Activated CD8-positive, alpha-beta memory T cell treated with anti-CD3 and anti-CD28 coated beads for 1 hour (primary cell): ENCODE results near the gene PALD1.

ENCODE experiments used
- DNase-seq, 2 donors: peaks; one replicate each; pipeline ENCODE4 v3.0.0-alpha.2; 2020; ENCODE audit warnings: low read depth in 1 of 2; ENCODE audit errors: extremely low read depth in 1 of 2

Gene PALD1

DNA sequence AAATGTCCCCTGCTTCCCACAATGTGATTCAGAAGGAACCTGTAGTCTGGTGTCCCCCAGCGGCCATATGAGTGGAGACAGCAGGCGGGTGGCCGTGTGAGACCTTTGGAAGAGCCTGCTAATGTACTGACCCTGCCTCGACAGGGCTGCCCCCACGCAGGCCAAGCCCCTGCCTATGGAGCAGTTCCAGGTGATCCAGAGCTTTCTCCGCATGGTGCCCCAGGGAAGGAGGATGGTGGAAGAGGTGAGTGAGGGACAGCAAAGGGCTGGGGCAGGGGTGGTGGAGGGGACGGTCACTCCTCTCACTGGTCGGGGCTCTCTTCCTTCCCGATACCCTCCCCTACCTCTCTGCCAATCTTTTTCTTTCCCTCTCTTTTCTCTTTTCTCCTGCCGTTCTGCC is 55.7 kb downstream of the PALD1 start:
- DNase-seq: no peak

DNA sequence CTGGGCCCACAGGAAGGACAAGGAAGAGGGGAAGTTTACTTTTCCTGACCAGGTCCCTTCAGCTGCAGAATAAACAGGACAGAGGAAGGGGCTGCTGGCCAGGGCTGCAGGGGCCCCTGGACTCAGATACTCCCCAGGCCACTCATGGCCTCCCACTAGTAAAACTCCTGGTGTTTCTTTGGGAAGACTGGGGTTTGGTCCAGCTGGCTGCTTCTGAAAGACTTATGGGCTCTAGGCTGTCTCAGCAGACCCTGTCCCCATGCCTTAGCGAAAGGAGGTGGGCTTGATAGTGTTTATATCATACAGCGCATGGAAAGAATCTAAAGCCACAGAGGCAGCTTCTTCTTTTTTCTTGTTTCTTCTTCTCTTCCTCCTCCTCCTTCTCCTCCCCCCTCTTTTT is 56.4 kb downstream of the PALD1 start:
- DNase-seq: no peak

DNA sequence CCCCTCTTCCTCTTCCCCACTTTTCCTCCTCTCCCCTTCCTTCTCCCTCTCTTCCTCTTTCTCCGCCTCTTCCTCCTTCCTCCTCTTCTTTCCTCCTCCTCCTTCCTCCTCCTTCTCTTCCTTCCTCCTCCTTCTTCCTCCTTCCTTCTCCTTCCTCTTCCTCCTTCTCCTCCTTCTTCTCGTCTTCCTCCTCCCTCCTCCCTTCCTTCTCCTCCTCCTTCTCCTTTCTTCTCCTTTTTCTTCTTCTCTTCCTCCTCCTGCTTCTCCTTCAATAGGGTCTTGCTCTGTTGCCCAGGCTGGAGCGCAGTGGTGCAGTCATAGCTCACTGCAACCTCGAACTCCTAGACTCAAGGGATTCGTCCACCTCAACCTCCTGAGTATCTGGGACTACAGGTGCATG is 56.9 kb downstream of the PALD1 start:
- DNase-seq: no peak

DNA sequence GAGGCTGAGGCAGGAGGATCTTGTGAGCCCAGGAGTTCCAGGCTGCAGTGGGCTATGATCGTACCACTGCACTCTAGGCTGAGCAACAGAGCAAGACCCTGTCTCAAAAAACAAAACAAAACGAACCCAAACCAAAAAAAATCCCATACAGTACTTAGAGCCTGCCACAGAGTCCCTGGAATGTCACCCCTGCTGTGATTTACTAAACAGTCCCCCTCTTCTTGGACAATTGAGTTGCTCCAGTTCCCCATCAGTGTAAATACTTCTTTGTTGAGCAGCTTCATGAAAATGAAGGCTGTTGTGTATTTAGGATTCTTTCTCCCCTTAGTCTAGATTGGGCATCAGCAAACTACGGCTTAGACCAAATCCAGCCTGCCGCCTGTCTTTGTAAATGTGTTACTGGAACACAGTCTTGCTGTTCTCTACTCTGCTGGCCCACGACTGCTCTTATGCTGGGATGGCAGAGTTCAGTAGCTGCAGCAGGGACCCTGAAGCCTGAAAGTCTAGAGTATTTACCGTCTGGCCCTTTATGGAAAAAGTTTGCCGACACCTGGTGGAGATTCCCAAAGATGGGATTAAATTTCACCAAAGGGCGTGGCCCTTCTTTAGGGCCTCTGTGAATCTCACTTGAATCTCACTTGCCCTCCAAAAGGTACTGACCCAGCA is 57.8 kb downstream of the PALD1 start:
- no peak for DNase-seq

DNA sequence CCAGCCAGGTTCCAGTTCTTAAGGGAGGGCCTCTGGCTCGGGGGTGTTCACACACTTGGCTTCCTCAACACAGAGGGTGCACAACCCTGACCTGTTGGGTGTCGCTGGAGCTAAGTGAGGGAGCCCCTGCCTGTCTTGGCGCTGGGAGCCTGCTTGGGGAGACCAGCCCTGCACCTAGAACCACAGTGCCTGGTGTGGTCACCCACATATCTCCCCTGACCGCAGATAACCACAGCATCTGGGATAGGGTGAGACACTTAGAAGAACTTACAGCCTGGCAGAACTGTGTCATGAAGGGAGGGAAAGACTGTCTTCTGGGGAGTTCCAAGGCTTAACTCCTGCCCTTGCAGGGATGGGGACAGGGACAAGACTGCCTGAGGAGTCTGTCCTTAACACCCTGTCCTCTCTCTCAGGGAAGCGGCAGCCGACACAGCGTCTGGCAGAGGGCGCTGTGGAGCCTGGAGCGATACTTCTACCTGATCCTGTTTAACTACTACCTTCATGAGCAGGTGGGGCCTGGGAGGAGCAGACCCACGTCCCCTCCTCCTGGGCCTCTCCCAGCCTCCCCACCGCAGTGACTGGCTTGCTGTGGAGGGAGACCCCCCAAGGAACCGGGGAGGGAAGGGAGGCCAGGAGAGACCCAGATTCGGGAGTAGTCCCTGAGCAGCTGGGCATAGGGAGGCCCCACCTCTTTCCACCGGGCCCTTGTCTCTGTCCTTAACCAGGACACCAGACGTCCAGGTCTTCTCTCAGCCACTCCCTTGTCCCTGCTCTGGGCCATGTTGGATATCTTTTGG is 59.0 kb downstream of the PALD1 start:
- no peak for DNase-seq

DNA sequence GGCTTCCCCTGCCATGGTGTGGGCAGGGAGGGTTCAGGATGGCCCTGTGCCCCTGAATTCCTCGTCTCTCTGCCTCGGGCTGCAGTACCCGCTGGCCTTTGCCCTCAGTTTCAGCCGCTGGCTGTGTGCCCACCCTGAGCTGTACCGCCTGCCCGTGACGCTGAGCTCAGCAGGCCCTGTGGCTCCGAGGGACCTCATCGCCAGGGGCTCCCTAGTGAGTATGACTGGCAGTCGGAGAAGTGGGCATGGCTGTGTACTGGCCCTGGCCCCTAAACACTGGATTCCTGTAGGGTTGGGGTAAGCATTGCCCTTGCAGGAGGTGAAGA is 59.6 kb downstream of the PALD1 start:
- no peak for DNase-seq

DNA sequence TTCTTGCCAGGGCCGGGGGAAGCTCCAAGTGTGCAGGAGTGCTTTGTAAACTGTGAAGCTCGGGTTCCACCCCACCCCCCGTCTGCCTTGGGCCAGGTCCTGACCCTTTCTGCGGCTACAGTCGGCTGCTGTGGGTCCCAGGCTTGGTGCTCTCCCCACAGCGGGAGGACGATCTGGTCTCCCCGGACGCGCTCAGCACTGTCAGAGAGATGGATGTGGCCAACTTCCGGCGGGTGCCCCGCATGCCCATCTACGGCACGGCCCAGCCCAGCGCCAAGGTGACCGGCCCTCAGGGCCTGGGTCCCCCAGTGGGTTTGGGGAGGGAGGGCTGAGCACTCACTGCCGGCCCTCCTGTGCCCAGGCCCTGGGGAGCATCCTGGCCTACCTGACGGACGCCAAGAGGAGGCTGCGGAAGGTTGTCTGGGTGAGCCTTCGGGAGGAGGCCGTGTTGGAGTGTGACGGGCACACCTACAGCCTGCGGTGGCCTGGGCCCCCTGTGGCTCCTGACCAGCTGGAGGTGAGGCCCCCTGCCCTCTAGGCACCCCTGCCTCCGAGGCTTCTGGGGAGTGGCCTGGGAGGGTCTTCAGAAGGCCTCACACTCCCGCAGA is 60.3 kb downstream of the PALD1 start:
- DNase-seq: no peak

DNA sequence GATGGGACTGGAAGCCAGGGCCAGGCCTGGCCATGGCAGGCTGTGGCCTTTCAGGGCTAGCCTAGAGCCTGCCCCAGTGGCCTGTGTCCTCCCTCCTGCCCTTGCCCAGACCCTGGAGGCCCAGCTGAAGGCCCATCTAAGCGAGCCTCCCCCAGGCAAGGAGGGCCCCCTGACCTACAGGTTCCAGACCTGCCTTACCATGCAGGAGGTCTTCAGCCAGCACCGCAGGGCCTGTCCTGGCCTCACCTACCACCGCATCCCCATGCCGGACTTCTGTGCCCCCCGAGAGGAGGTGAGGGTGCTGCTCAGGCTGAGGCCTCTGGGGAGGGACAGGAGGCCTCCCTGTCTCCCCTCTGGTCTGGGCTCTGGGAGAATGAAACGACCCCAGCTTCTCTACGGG is 60.9 kb downstream of the PALD1 start:
- no peak for DNase-seq

DNA sequence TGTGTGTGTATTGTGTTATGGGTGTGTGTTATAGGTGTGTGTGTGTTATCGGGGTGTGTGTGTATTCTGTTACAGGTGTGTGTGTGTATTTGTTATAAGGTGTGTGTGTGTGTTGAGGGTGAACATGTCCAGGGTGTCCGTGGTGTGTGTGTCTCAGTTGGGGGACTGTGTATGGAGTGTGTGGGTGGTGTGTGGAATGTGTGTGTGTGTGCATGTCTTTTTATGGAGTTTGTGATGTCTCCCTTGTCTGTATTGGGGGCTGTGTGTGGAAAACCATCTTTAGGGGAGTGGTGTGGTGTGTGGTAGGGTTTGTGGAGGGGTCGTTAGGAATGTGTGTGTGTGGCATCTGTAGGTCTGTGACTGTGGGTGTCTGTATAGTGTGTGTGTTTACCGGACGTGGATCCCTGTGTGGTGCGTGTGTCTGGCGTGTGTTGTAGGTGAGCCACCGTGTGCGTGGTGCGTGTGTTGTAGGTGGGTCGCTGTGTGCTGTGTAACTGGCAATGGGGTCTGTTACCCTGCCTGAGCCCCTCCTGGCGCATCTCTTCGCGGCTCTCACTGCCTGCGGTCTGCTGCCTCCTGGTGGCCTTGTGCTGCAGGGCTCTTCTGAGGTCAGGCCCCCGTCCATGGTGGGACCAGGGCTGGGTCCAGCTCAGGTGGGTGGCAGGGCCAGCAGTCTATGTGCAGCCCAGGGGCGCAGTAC is 61.7 kb downstream of the PALD1 start:
- DNase-seq: no peak

DNA sequence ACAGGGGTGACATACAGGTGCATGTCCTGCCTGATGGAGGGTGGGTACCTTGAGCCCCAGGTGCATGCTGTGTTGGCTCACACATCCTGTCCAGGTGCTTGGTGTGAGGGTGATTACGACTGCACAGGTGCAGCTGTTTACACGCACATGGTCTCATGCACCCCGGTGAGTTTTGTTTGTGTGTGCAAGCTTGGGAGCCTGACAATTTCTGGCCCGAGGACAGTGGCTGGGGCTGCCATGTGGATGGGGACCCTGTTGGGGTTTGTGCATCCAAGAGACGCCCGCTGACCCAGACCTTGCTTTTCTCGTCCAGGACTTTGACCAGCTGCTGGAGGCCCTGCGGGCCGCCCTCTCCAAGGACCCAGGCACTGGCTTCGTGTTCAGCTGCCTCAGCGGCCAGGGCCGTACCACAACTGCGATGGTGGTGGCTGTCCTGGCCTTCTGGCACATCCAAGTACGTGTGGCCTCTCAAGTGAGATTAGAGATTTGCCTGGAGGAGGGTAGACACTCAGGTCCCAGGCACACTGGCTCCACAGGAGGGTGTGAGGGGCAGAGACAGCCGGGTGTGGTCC is 62.3 kb downstream of the PALD1 start:
- DNase-seq: no peak

DNA sequence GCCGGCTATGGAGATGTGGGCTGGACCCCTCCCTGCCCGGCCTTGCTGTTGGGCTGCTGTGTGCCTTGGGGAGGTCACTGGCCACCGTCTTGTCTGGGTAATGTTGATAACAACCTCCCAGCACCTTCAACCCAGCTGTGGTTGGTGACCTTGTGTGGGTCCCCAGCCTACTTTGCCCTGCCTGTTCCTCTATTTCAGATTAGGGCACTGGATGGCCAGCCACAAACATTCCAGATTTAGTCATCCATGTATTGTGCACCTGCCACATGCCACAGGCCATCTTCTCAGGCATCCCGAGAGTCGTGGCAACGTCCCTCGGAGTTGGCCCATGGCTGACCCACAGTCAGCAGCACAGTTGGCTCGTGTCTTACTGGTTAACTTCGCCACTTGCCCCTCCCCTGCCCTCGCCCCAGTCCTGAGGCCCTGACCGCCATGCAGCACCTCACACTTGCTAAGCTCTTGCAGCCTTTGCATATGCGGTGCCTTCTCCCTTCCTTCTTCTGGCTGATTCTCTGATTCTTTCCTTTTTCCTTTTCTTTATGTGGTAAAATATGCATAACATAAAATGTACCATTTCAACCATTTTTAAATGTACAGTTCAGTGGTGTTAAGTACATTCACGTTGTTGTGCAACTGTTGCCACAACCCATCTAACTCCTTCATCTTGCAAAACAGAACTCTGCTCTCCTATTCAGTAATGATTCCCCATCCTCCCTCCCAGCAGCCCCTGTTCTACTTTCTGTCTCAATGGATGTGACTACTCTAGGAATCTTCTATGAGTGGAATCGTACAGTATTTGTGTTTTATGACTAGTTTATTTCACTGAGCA is 63.4 kb downstream of the PALD1 start:
- no peak for DNase-seq

DNA sequence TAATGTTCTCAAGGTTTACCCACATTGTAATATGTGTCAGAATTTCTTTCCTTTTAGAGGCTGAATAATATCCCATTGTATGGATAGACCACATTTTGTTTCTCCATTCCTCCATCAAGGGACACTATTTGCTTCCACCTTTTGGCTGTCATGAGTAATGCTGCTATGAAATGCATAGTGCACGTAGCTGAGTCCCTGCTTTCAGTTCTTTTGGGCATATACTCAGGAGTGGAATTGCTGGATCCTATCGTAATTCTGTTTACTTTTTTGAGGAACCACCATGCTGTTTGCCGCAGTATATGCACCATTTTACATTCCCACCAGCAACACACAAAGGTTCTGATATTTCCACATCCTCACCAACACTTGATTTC is 64.0 kb downstream of the PALD1 start:
- no peak for DNase-seq

DNA sequence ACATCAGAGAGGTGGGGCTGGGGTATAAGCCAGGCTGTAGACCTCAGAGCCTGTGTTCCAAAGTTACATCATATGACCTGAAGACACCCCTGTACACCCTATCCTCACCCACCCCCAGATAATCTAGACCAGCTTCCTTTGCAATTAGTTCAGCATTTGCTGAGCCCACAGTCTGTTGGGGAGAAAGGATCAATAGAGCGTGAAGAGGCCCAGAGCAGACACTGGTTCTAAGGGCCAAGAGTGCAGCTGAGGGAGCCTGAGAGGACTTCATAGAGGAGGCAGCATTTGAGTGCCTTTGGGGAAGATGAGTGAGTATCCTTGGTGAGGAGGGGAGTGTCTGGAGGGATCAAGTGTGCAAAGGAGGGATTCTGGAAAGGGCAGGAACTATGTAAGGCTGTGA is 65.3 kb downstream of the PALD1 start:
- DNase-seq: no peak

DNA sequence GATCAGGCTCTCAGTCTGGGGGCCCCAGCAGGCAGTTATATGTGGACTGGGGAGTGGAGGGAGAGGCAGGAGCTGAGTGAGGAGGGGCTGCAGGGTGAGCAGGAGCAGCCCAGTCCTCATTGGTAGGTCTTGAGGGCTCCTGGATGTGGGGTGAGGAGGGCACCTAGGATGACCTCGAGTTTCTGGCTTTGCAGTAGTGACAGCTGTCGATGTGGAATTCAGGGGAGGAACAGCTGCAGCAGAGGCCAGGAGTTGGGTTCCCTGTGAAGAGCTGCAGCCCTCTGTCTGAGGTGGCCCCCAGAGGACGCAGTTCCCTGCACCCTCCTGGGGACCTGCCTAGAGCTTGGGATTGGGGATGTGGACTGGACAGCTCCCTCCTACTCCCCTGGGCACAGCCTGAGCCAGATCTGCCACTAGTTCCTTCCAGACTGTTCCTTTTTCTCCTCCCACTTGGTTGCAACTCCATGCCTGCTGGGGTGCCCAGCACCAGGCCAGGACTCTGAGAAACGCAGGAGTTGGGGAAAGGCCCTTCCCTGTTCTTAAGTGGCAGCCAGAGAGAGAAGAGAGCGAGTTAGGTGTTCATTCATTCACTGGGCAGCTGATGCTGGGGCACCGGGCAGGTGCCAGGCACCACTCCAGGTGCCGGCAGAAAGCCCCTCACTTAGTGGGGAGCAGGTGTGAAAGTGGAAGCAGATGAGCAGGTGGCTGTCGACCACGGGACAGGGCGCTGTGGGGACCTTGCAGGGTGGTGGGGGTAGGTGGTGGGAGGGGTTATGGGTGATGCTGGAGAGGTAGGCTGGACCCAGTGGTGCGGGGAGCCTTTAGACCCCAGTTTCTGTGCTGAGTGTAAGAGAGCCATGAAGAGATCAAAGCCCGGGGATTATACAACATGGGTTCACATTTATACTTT is 66.1 kb downstream of the PALD1 start:
- no peak for DNase-seq

DNA sequence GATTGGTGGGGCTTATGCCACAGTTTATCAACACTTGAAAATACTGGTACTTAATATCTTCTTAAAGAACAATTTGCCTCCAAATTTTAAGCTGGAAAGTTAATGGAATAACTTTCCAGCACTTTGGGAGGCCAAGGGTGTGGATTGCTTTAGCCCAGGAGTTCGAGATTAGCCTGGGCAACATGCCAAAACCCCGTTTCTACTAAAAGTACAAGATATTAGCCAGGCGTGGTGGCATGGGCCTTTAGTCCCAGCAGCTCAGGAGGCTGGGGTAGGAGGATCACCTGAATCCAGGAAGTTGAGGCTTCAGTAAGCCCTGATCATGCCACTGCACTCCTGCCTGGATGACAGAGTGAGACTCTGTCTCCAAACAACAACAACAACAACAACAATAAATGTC is 68.0 kb downstream of the PALD1 start:
- no peak for DNase-seq

DNA sequence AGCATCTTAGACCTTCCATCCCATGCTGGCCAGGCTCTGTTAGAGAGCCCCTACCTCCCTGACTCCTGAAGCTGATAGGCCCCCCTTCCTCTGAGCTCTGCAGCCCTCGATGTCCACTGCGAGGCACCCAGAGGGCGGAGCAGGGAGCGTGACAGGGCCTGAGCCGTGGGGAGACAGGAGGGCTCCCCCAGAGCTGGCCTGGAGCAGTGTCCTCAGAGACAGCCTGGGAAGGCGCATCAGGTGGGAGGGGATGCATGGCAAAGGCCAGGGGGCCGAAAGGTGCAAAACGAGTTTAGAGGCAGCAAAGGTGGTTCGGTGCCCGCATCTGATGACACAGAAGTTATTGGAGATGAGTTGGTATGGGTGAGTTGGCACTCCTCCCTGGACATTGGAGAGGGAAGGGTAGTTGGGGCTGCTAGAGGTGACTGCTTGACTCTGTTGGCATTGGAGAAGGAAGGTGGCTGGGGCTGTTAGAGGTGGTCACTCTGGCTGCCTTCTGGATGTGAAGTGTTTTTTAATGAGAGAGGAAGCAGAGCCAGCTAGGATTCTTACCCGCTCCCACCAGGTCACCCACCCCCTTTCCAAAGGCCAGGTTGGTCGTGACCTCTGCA is 70.9 kb downstream of the PALD1 start:
- DNase-seq: no peak

DNA sequence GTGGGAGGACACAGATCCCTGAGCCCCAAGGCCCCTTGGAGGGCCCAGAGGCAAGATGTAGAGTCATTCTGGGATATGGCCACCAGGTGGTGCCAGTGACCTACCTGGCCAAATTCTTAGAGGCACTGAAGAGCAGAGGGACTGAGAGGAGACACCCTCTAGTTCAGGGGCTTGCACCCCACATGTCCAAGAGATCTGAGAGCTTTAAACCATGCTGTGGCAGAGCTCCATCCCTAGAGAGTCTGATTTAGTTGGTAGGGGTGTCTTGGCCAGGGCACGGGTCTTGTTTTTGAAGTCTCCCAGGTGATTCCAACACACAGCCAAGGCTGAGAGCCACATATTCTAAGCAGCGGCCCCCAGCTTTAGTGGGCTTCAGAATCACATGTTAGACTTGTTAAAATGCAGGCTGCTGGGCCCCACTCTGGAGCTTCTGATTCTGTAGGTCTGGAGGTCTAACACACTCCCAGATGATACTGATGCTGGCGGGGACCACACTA is 71.4 kb downstream of the PALD1 start:
- DNase-seq: peak; percentile 26 to 56

DNA sequence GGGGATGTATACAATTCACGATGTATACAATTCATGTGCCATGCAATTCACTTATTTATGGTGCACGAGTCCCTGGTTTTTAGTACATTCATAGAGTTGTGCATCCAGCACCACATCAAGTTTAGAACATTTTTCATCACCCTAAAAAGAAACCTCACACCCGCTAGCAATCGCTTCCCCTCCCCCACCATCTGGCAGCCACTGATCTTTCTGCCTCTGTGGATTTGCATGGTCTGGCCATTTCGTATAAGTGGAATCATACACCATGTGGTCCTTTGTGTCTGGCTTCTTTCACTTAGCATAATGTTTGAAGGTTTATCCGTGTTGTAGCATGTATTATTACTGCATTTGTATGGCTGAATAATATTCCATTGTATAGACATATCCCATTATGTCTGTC is 71.9 kb downstream of the PALD1 start:
- DNase-seq: no peak

DNA sequence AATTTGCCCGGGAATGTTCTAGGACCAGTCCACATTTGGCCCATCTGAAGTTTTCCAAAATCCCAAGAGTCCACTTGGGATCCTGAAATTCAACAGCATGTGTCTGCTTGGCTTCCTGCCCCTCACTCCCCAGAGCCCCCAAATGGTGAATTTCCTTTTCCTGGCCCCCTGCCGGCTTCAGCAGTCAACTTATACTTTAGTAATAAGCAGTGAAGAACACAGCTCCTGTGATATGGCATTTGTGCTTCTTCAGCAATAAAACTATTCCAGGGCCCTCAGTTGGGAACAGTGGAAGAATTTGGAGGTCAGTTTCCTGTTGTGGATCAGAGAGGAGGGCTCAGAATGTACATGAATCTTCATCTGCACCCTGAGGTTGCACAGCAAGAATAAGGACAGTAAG is 72.9 kb downstream of the PALD1 start:
- no peak for DNase-seq
